ENCODE results near the gene ZFP91. TPM values are rescaled to one million over a fixed set of nuclear protein-coding genes. Genes with fewer than 3 reads are reported as not detected.

ZFP91 gene
- total and polyA plus RNA-seq, 9 of the 15 experiments (the other 6 are each of a cell fraction or from before 2014, with no cell fraction given) = 17.6 to 58.3 (median 34.0) TPM

- TF ChIP-seq HDAC3 (IDR thresholded peaks at IDR 0.05; ENCODE audit: borderline replicate concordance, partially characterized antibody) (peak; percentile 58), CHD2 (IDR thresholded peaks at IDR 0.05; ENCODE audit: low read depth, low read length) (0 out of 2 replicates have a peak, but pooled peaks have one; percentile 18), GATAD2A (IDR thresholded peaks at IDR 0.05) (no peak), TAF9B (IDR thresholded peaks at IDR 0.05; ENCODE audit: partially characterized antibody) (peak; percentile 65), RBM22 (IDR thresholded peaks at IDR 0.05; ENCODE audit: low read depth, low read length, poor library complexity, severe bottlenecking) (no peak), ELK3 (CRISPR knock-in tag; IDR thresholded peaks at IDR 0.05) (no peak), THRAP3 (IDR thresholded peaks at IDR 0.05; ENCODE audit: borderline replicate concordance) (no peak; the same call in 1 of the 2 replicates), ZNF511 (CRISPR knock-in tag; IDR thresholded peaks at IDR 0.05) (0 out of 2 replicates have a peak, but pooled peaks have one; percentile 27), NFATC3 (IDR thresholded peaks at IDR 0.05) (0 out of 2 replicates have a peak, but pooled peaks have one; percentile 17), SMARCA4 (IDR thresholded peaks at IDR 0.05) (peak; percentile 75), WHSC1 (IDR thresholded peaks at IDR 0.05; ENCODE audit: low read length) (no peak), NFRKB (IDR thresholded peaks at IDR 0.05; ENCODE audit: low read depth) (peak; percentile 67), MYBL2 (IDR thresholded peaks at IDR 0.05; ENCODE audit: low read depth) (0 out of 2 replicates have a peak, but pooled peaks have one; percentile 7), MYBL2 (CRISPR knock-in tag; IDR thresholded peaks at IDR 0.05; ENCODE audit: borderline replicate concordance) (no peak), TAF1 (IDR thresholded peaks at IDR 0.05; ENCODE audit: control insufficient read depth, extremely low read depth, insufficient read depth, low read length, severe bottlenecking) (peak; percentile 79), TAF7 (tag; IDR thresholded peaks at IDR 0.05) (peak; percentile 68), POLR2AphosphoS5 (IDR thresholded peaks at IDR 0.05; ENCODE audit: control insufficient read depth, insufficient read depth, low read depth, low read length) (peak; percentile 68; the same call in 1 of the 2 replicates), LEF1 (IDR thresholded peaks at IDR 0.05) (peak; percentile 42; the same call in 1 of the 2 replicates), PKNOX1 (IDR thresholded peaks at IDR 0.05) (peak; percentile 62), HDAC1 (IDR thresholded peaks at IDR 0.05) (peak in 1 of 2 experiments; percentile 76; a peak in 2 of 4 replicates), CTBP1 (IDR thresholded peaks at IDR 0.05; ENCODE audit: borderline replicate concordance) (peak; percentile 51; the same call in 1 of the 2 replicates)
- TF ChIP-seq, protein P1, sequence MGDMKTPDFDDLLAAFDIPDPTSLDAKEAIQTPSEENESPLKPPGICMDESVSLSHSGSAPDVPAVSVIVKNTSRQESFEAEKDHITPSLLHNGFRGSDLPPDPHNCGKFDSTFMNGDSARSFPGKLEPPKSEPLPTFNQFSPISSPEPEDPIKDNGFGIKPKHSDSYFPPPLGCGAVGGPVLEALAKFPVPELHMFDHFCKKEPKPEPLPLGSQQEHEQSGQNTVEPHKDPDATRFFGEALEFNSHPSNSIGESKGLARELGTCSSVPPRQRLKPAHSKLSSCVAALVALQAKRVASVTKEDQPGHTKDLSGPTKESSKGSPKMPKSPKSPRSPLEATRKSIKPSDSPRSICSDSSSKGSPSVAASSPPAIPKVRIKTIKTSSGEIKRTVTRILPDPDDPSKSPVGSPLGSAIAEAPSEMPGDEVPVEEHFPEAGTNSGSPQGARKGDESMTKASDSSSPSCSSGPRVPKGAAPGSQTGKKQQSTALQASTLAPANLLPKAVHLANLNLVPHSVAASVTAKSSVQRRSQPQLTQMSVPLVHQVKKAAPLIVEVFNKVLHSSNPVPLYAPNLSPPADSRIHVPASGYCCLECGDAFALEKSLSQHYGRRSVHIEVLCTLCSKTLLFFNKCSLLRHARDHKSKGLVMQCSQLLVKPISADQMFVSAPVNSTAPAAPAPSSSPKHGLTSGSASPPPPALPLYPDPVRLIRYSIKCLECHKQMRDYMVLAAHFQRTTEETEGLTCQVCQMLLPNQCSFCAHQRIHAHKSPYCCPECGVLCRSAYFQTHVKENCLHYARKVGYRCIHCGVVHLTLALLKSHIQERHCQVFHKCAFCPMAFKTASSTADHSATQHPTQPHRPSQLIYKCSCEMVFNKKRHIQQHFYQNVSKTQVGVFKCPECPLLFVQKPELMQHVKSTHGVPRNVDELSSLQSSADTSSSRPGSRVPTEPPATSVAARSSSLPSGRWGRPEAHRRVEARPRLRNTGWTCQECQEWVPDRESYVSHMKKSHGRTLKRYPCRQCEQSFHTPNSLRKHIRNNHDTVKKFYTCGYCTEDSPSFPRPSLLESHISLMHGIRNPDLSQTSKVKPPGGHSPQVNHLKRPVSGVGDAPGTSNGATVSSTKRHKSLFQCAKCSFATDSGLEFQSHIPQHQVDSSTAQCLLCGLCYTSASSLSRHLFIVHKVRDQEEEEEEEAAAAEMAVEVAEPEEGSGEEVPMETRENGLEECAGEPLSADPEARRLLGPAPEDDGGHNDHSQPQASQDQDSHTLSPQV (IDR thresholded peaks at IDR 0.05) = 0 out of 2 replicates have a peak, but pooled peaks have one; percentile 10
These were observed 1.2 kb upstream of the ZFP91 start (continued) for GRCh38 chr11:58577555-58578135.

Data from K562 (cell line).